GM23338 (cell line): Measurements from ENCODE around the gene CFAP44. TPM values are rescaled to one million over a fixed set of nuclear protein-coding genes. Genes with fewer than 3 reads are reported as not detected.

Source experiments
- ATAC-seq: fragments of 200-7000 bp; cut with Tn5 transposase; 3 replicates; pipeline ENCODE4 v1.9.1; 2020
- DNase-seq: peaks from one replicate; pipeline ENCODE4 v3.0.0-alpha.2; 2015; ENCODE audit warnings: low spot score
- H2AFZ ChIP-seq: fragments of 200-600 bp; sonication (generic); 2 replicates; pipeline ENCODE4 v1.8.0; 2016; ENCODE audit warnings: antibody characterized with exemption, mild to moderate bottlenecking, moderate library complexity
- H3F3A ChIP-seq: fragments of 200-600 bp; sonication (generic); replicated peaks from 2 replicates; pipeline ENCODE4 v1.8.0; 2017; ENCODE audit warnings: antibody characterized with exemption, mixed run types, low read depth
- H3K27ac ChIP-seq: fragments of 200-600 bp; sonication (generic); 2 replicates; pipeline ENCODE4 v1.6.1; 2016; ENCODE audit warnings: low read depth
- H3K27me3 ChIP-seq: fragments of 200-600 bp; sonication (generic); 2 replicates; pipeline ENCODE4 v1.8.0; 2016; ENCODE audit warnings: mild to moderate bottlenecking, mixed run types, moderate library complexity; ENCODE audit not compliant: insufficient read depth
- H3K36me3 ChIP-seq: fragments of 200-600 bp; sonication (generic); 2 replicates; pipeline ENCODE4 v1.8.0; 2016; ENCODE audit warnings: mild to moderate bottlenecking; ENCODE audit not compliant: insufficient read depth
- H3K4me1 ChIP-seq: fragments of 200-600 bp; sonication (generic); 2 replicates; pipeline ENCODE4 v1.8.0; 2016; ENCODE audit warnings: mild to moderate bottlenecking, moderate library complexity; ENCODE audit not compliant: insufficient read depth
- H3K4me2 ChIP-seq: fragments of 200-600 bp; sonication (generic); 2 replicates; pipeline ENCODE4 v1.7.1; 2017; ENCODE audit warnings: mixed run types
- H3K4me3 ChIP-seq: fragments of 200-600 bp; sonication (generic); 2 replicates; pipeline ENCODE4 v1.6.1; 2016; ENCODE audit warnings: mixed run types
- H3K79me2 ChIP-seq: fragments of 200-600 bp; sonication (generic); replicated peaks from 2 replicates; pipeline ENCODE4 v1.8.0; 2017; ENCODE audit warnings: mild to moderate bottlenecking; ENCODE audit not compliant: insufficient read depth
- H3K9me2 ChIP-seq: fragments of 200-600 bp; sonication (generic); 2 replicates; pipeline ENCODE4 v1.8.0; 2017; ENCODE audit not compliant: insufficient read depth
- H4K20me1 ChIP-seq: fragments of 200-600 bp; sonication (generic); replicated peaks from 2 replicates; pipeline ENCODE4 v1.8.0; 2017; ENCODE audit warnings: mild to moderate bottlenecking; ENCODE audit not compliant: insufficient read depth
- H3K27ac Mint-ChIP-seq: 2 replicates; pipeline ENCODE4 v1.8.0; 2020; ENCODE audit warnings: inconsistent platforms, mild to moderate bottlenecking, moderate library complexity, mixed read lengths
- H3K27me3 Mint-ChIP-seq: 3 replicates; pipeline ENCODE4 v1.8.0; 2022; ENCODE audit warnings: low read depth, mild to moderate bottlenecking, moderate library complexity, mixed read lengths, inconsistent platforms; ENCODE audit not compliant: insufficient read depth, poor library complexity
- H3K36me3 Mint-ChIP-seq: 3 replicates; pipeline ENCODE4 v1.8.0; 2021; ENCODE audit warnings: low read depth, mild to moderate bottlenecking, inconsistent platforms, moderate library complexity, mixed read lengths
- H3K4me1 Mint-ChIP-seq: 3 replicates; pipeline ENCODE4 v1.8.0; 2020; ENCODE audit warnings: mild to moderate bottlenecking, inconsistent platforms, mixed read lengths
- H3K4me3 Mint-ChIP-seq: 3 replicates; pipeline ENCODE4 v1.8.0; 2021; ENCODE audit warnings: moderate library complexity, mild to moderate bottlenecking, inconsistent platforms, mixed read lengths
- H3K9me3 Mint-ChIP-seq: 3 replicates; pipeline ENCODE4 v1.8.0; 2020; ENCODE audit warnings: moderate library complexity, mild to moderate bottlenecking, inconsistent platforms, mixed read lengths
- CREB1 ChIP-seq: fragments of 250-450 bp; sonication (Bioruptor Pico); IDR thresholded peaks from 2 replicates; pipeline ENCODE4 v1.5.0; 2020; ENCODE audit warnings: low read depth, mild to moderate bottlenecking, moderate library complexity
- EZH2 ChIP-seq: fragments of 200-600 bp; sonication (generic); IDR thresholded peaks from one replicate; pipeline ENCODE4 v1.8.0; 2017; ENCODE audit warnings: antibody characterized with exemption, mild to moderate bottlenecking, low read depth; ENCODE audit not compliant: unreplicated experiment
- EZH2phosphoT487 ChIP-seq: fragments of 200-600 bp; sonication (generic); IDR thresholded peaks from one replicate; pipeline ENCODE4 v1.8.1; 2018; ENCODE audit warnings: antibody characterized with exemption; ENCODE audit not compliant: unreplicated experiment
- JUNB ChIP-seq: IDR thresholded peaks from one replicate; pipeline ENCODE4 v1.6.1; 2016; ENCODE audit warnings: antibody characterized with exemption; ENCODE audit not compliant: unreplicated experiment
- NANOG ChIP-seq: IDR thresholded peaks from 2 replicates; pipeline ENCODE4 v1.6.1; 2016; ENCODE audit warnings: antibody characterized with exemption, borderline replicate concordance
- POLR2AphosphoS5 ChIP-seq: IDR thresholded peaks from 2 replicates; pipeline ENCODE4 v1.6.1; 2016; ENCODE audit warnings: antibody characterized with exemption, low read depth
- STAT1 ChIP-seq: IDR thresholded peaks from one replicate; pipeline ENCODE4 v1.6.1; 2016; ENCODE audit warnings: antibody characterized with exemption; ENCODE audit not compliant: unreplicated experiment
- ZNF114 ChIP-seq: fragments of 250-450 bp; sonication (Bioruptor Pico); IDR thresholded peaks from 2 replicates; pipeline ENCODE4 v1.5.0; 2020; ENCODE audit warnings: mild to moderate bottlenecking, moderate library complexity
- ZNF331 ChIP-seq: fragments of 250-450 bp; sonication (Bioruptor Pico); IDR thresholded peaks from 2 replicates; pipeline ENCODE4 v1.5.0; 2020; ENCODE audit warnings: low read depth, mild to moderate bottlenecking, moderate library complexity
- polyA plus RNA-seq: library from polyadenylated mRNA; unstranded; fragments of >200 nt; fragmentation: Nextera tagmentation; extraction: Ambion mirVana; gene quantifications from 2 replicates; pipeline ENCODE4 v1.2.1, GENCODE V29; 2016
- total RNA-seq: library from RNA; depleted of rRNA; stranded (reverse); fragments of >200 nt; shearing (Covaris generic); gene quantifications from 2 replicates; pipeline ENCODE4 v1.2.3, GENCODE V29; 2014
- TF ChIP-seq, protein P1 (sequence below), 2 experiments: fragments of 200-600 bp in 1 of 2; sonication (generic) in 1 of 2; conservative IDR thresholded peaks; 2 replicates each; pipeline versions ENCODE4 v1.5.1 to v1.6.1; 2016 to 2017; ENCODE audit warnings: antibody characterized with exemption in 2 of 2, low read depth in 2 of 2, mild to moderate bottlenecking in 2 of 2, moderate library complexity in 1 of 2
- TF ChIP-seq, protein P2 (sequence below): IDR thresholded peaks from one replicate; pipeline ENCODE4 v1.6.1; 2018; ENCODE audit warnings: antibody characterized with exemption; ENCODE audit not compliant: unreplicated experiment
- TF ChIP-seq, protein P3 (sequence below): fragments of 250-450 bp; sonication (Bioruptor Pico); IDR thresholded peaks from 2 replicates; pipeline ENCODE4 v1.5.0; 2020; ENCODE audit warnings: mild to moderate bottlenecking, moderate library complexity
- TF ChIP-seq, protein P4 (sequence below): IDR thresholded peaks from 2 replicates; pipeline ENCODE4 v1.6.1; 2016; ENCODE audit warnings: antibody characterized with exemption

Gene CFAP44
- total and polyA plus RNA-seq, 2 experiments from 2014 or later: 0.39 to 0.73 TPM

DNA sequence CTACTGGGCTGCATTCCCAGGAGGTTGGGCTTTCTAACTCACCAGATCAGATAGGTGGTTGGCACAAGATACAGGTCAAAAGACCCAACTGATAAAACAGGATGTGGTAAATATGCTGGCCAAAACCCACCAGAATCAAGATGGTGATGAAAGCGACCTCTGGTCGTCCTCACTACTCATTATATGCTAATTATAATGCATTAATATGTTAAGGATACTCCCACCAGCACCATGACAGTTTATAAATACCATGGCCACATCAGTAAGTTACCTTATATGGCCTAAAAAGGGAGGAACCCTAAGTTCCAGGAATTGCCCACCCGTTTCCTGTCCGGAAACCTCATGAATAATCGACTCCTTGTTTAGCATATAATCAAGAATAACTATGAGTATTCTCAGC, 31.6 kb downstream of the CFAP44 start:
- Histone ChIP-seq H3K79me2 (no peaks in the 10 kb centered on the region), H3K4me1 (0 out of 2 replicates have a peak, but pooled peaks cover 6% of the 10 kb centered on the region), H3K4me2 (no peak overlapping the region), H3K9me2 (no peaks in the 10 kb centered on the region), H3F3A (no peaks in the 10 kb centered on the region), H3K36me3 (no peaks in the 10 kb centered on the region), H3K4me3 (no peak overlapping the region), H3K27ac (no peak overlapping the region), H3K27me3 (no peaks in the 10 kb centered on the region), H4K20me1 (no peaks in the 10 kb centered on the region), H2AFZ (no peak overlapping the region)
- TF ChIP-seq POLR2AphosphoS5 (no peak), NANOG (no peak), JUNB (no peak), ZNF114 (CRISPR knock-in tag) (no peak), CREB1 (CRISPR knock-in tag) (no peak), STAT1 (no peak), ZNF331 (no peak), EZH2 (no peak), EZH2phosphoT487 (no peak)
- TF ChIP-seq, protein P1, sequence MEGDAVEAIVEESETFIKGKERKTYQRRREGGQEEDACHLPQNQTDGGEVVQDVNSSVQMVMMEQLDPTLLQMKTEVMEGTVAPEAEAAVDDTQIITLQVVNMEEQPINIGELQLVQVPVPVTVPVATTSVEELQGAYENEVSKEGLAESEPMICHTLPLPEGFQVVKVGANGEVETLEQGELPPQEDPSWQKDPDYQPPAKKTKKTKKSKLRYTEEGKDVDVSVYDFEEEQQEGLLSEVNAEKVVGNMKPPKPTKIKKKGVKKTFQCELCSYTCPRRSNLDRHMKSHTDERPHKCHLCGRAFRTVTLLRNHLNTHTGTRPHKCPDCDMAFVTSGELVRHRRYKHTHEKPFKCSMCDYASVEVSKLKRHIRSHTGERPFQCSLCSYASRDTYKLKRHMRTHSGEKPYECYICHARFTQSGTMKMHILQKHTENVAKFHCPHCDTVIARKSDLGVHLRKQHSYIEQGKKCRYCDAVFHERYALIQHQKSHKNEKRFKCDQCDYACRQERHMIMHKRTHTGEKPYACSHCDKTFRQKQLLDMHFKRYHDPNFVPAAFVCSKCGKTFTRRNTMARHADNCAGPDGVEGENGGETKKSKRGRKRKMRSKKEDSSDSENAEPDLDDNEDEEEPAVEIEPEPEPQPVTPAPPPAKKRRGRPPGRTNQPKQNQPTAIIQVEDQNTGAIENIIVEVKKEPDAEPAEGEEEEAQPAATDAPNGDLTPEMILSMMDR (conservative IDR thresholded peaks at IDR 0.05; ENCODE audit: low read depth in 2 of 2): no peak
- TF ChIP-seq, protein P2, sequence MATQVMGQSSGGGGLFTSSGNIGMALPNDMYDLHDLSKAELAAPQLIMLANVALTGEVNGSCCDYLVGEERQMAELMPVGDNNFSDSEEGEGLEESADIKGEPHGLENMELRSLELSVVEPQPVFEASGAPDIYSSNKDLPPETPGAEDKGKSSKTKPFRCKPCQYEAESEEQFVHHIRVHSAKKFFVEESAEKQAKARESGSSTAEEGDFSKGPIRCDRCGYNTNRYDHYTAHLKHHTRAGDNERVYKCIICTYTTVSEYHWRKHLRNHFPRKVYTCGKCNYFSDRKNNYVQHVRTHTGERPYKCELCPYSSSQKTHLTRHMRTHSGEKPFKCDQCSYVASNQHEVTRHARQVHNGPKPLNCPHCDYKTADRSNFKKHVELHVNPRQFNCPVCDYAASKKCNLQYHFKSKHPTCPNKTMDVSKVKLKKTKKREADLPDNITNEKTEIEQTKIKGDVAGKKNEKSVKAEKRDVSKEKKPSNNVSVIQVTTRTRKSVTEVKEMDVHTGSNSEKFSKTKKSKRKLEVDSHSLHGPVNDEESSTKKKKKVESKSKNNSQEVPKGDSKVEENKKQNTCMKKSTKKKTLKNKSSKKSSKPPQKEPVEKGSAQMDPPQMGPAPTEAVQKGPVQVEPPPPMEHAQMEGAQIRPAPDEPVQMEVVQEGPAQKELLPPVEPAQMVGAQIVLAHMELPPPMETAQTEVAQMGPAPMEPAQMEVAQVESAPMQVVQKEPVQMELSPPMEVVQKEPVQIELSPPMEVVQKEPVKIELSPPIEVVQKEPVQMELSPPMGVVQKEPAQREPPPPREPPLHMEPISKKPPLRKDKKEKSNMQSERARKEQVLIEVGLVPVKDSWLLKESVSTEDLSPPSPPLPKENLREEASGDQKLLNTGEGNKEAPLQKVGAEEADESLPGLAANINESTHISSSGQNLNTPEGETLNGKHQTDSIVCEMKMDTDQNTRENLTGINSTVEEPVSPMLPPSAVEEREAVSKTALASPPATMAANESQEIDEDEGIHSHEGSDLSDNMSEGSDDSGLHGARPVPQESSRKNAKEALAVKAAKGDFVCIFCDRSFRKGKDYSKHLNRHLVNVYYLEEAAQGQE: no peak
- TF ChIP-seq, protein P3, sequence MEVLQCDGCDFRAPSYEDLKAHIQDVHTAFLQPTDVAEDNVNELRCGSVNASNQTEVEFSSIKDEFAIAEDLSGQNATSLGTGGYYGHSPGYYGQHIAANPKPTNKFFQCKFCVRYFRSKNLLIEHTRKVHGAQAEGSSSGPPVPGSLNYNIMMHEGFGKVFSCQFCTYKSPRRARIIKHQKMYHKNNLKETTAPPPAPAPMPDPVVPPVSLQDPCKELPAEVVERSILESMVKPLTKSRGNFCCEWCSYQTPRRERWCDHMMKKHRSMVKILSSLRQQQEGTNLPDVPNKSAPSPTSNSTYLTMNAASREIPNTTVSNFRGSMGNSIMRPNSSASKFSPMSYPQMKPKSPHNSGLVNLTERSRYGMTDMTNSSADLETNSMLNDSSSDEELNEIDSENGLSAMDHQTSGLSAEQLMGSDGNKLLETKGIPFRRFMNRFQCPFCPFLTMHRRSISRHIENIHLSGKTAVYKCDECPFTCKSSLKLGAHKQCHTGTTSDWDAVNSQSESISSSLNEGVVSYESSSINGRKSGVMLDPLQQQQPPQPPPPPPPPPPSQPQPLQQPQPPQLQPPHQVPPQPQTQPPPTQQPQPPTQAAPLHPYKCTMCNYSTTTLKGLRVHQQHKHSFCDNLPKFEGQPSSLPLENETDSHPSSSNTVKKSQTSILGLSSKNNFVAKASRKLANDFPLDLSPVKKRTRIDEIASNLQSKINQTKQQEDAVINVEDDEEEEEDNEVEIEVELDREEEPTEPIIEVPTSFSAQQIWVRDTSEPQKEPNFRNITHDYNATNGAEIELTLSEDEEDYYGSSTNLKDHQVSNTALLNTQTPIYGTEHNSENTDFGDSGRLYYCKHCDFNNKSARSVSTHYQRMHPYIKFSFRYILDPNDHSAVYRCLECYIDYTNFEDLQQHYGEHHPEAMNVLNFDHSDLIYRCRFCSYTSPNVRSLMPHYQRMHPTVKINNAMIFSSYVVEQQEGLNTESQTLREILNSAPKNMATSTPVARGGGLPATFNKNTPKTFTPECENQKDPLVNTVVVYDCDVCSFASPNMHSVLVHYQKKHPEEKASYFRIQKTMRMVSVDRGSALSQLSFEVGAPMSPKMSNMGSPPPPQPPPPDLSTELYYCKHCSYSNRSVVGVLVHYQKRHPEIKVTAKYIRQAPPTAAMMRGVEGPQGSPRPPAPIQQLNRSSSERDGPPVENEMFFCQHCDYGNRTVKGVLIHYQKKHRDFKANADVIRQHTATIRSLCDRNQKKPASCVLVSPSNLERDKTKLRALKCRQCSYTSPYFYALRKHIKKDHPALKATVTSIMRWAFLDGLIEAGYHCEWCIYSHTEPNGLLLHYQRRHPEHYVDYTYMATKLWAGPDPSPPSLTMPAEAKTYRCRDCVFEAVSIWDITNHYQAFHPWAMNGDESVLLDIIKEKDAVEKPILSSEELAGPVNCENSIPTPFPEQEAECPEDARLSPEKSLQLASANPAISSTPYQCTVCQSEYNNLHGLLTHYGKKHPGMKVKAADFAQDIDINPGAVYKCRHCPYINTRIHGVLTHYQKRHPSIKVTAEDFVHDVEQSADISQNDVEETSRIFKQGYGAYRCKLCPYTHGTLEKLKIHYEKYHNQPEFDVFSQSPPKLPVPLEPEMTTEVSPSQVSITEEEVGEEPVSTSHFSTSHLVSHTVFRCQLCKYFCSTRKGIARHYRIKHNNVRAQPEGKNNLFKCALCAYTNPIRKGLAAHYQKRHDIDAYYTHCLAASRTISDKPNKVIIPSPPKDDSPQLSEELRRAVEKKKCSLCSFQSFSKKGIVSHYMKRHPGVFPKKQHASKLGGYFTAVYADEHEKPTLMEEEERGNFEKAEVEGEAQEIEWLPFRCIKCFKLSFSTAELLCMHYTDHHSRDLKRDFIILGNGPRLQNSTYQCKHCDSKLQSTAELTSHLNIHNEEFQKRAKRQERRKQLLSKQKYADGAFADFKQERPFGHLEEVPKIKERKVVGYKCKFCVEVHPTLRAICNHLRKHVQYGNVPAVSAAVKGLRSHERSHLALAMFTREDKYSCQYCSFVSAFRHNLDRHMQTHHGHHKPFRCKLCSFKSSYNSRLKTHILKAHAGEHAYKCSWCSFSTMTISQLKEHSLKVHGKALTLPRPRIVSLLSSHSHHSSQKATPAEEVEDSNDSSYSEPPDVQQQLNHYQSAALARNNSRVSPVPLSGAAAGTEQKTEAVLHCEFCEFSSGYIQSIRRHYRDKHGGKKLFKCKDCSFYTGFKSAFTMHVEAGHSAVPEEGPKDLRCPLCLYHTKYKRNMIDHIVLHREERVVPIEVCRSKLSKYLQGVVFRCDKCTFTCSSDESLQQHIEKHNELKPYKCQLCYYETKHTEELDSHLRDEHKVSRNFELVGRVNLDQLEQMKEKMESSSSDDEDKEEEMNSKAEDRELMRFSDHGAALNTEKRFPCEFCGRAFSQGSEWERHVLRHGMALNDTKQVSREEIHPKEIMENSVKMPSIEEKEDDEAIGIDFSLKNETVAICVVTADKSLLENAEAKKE (CRISPR knock-in tag): no peak
- TF ChIP-seq, protein P4, sequence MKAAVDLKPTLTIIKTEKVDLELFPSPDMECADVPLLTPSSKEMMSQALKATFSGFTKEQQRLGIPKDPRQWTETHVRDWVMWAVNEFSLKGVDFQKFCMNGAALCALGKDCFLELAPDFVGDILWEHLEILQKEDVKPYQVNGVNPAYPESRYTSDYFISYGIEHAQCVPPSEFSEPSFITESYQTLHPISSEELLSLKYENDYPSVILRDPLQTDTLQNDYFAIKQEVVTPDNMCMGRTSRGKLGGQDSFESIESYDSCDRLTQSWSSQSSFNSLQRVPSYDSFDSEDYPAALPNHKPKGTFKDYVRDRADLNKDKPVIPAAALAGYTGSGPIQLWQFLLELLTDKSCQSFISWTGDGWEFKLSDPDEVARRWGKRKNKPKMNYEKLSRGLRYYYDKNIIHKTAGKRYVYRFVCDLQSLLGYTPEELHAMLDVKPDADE: no peak
- H3K9me3 Mint-ChIP-seq: peaks cover 40% of the 10 kb centered on the region
- H3K36me3 Mint-ChIP-seq: peaks cover 18% of the 10 kb centered on the region; the same call in 2 of the 3 replicates
- no peaks in the 10 kb centered on the region for H3K27me3 Mint-ChIP-seq
- ATAC-seq: no peak
- no peak overlapping the region for H3K27ac Mint-ChIP-seq
- DNase-seq: no peak
- no peak overlapping the region for H3K4me3 Mint-ChIP-seq
- peaks cover 3% of the 10 kb centered on the region; the same call in 1 of the 3 replicates for H3K4me1 Mint-ChIP-seq
